Fibroblast of upper back skin (primary cell): ENCODE data around the gene KIAA1328.

Source experiments
- DNase-seq: peaks from one replicate; pipeline ENCODE4 v3.0.0-alpha.2; 2013

Gene KIAA1328

DNA sequence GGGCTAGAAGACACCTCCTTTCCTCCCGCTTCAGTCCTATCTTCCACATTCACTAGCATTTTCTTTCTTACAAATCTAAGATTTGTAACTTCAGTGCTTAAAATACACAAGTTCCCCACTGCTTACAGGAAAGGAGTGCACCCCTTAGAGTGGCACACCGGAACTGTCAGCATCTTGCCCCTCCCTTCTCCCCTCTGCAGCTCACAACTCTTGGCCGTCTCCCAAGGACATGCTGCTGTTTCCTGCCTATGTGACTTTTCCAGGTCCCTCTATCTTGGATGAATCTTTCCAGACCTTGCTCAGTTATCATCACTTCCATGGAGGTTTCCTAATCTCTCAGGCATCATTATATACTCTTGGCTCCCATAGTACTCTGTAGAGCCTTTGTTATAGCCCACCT is 401.8 kb downstream of the KIAA1328 start:
- DNase-seq: no peak

DNA sequence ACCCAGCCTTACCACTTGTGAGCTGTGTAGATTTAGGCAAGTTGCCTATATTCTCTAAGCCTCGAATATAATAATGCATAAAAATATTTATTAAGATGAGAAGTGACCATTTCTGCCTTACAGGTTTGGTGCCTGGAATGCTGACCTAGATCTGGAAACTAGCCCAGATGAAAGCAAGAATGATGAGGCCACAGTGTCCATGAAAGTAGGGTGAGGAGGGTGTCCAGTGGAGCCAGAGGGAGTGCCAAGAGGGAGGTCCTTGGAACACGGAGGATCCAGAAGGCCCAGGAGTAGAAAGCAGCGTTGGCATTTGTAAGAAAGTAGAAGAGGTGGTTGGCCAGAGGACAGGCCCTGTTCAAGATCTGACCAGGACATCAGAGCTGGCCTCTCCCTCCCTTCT is 402.3 kb downstream of the KIAA1328 start:
- DNase-seq: no peak

DNA sequence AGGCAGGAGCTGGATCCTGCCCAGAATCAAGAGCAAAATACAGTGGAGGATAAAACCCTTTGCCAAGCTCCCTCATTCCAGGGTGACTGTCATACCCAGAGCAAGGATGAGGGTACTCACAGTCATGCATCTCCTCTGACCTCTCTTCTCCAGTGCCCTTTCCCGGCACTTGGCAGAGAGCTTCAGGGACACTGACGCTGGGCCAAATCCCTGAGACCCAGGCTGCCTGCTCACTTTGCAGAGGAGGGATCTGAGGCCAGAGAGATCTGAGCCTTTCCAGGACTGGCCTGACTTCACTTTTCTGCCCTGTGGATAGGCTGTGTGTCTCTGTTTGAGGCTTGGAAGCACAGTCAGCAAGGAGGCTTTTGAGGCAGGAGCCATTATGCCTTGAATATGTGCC is 406.7 kb downstream of the KIAA1328 start:
- no peak for DNase-seq

DNA sequence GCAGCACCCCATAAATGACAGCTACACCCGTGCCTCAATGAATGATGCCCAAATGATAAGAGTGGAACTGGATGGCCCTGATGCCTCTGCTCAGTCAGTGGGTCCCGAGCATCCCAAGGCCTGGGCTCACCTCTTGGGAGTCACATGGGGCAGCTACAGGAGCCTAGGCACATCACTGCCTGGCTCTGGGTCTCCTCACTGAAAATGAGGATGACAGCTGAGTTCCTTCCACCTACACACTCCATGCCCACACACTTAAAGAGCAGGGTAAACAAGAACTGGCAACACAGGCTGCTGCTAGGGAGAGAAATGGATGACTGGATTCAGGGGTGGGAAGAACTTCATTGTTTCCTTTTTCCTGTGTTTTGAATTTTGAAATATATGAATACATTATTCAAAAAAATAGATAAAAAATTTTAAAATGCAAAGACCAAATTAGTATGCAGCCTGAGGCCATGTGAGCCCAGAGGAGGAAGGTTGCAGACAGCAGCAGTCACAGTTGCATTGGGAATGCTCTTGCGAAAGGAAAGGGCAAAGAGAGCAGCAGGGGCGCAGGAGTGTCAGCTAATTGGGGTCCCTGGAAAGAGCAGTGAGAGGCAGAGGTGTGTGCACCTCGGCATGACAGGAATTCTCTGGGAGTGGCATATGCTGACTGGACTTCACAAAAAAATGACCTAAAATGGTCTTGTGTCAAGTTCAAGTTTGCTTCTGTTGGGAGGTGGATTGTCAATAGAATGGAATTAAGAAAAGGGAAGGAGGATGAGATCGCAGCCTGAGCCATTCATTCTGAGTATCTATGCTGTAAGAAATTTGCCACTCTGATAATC is 409.6 kb downstream of the KIAA1328 start:
- no peak for DNase-seq

DNA sequence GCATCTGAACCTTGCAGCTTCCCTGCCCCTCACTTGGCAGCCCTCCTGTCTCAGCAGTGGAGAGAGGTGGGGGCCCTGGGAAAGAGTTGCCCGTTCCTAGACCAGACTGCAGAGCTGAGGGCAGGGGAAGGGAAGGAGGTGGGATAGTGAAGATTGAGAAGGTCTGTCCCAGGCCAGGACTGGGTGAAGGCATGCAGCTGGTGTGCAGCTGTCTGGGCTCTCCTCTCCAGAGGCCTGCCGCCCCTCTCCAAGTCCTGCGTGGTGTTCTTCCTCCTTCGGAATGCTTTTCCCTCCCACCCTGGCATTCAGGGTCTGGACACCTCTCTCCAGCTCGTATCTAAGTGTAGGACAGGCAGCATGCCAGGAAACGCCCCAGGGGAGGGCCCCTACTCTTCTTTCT is 413.2 kb downstream of the KIAA1328 start:
- no peak for DNase-seq

DNA sequence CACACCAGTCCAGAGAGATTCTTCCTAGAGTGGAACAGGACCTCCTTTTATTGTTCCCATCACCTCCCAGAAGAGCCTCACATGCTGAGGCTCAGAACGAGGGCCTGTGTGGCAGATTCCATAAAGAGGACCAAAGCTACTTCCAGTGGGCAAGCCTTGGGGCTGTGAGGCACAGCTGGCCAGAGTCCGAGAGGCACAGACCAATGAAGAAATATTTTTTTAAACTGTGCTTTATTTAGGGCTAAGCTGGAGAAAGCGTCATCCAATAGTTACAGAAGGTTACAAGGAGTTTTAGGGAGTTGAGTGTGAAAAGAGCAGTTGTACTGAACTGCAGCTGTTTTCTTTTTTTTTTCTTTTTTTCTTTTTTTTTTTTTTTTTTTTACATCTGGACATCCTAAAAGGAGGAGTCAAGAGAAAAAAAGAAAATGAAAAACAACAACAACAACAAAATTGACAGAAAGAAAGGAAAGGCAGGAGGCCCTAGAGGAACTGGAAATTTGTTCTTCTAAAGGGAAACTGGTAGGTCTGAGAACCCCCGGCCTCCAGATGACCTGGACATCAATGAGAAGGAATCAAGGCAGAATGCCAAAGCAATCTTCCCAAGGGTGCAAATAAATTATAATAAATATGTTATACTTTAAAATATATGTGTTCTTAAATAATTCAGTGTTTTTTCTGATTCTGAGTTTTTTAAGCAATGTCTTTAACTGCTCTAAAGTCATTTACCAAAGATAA is 414.1 kb downstream of the KIAA1328 start:
- no peak for DNase-seq

DNA sequence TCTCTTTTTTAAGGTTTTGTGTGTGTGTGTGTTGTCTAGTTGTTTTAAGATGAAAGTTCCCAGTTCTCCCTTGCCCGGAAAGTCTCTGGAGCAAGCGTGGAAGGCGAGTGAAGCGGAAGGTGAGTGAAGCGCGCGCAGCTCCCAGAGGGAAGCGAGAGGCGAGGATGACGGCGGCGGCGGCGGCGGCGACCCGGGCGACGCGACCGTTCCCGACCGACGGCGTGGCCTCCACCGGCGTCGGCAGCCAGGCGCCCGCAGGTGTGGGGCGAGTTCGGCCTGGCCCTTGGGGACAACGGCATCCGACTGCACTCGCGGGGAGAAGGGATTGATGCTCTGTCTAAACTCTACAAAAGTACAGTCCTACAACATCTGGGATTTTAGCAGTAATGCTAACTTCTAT is 414.8 kb downstream of the KIAA1328 start:
- no peak for DNase-seq

DNA sequence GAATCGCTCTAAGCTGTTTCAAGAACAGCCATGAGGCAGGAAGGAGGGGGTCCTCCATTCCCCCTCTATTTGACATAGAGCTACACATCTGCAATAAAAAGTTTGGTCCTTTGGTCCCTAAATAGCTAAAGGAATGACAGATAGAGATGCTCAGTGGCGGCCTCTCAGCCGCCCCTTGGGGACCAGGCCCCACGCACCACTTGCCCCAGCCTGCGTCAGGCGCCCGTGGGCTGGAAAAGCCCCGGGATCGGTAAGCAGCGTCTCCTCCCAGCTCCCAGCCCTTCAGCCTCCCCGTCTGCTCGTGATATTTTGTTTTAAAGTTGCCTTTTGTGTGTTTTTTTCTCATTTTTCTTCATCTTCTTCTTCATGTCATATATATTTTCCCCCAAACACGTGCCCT is 415.7 kb downstream of the KIAA1328 start:
- DNase-seq: no peak

DNA sequence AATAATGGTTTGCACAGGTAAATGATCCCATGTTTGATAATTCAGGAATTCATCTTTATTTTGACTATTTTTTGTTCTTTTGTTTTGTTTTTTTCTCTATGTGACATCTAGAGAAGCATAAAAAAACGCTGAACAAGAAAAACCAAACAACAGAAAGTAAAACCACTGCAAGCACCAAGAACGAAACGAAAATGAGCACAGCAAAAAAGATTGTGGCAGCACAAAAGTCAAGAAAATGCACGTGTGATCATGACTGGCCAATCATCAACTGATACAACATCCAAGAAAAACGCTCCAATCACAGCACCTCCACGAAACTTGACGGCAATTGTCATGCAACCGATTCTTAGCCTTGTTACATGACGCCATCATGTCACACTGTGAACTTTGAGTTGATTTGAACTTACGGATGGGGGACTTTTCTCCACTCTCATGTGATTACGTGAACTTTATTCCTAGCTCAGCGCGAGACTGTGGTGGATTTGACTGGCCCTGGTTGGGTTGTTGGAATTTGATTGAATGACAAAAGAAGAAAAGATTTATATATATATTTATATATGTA is 417.9 kb downstream of the KIAA1328 start:
- no peak for DNase-seq

DNA sequence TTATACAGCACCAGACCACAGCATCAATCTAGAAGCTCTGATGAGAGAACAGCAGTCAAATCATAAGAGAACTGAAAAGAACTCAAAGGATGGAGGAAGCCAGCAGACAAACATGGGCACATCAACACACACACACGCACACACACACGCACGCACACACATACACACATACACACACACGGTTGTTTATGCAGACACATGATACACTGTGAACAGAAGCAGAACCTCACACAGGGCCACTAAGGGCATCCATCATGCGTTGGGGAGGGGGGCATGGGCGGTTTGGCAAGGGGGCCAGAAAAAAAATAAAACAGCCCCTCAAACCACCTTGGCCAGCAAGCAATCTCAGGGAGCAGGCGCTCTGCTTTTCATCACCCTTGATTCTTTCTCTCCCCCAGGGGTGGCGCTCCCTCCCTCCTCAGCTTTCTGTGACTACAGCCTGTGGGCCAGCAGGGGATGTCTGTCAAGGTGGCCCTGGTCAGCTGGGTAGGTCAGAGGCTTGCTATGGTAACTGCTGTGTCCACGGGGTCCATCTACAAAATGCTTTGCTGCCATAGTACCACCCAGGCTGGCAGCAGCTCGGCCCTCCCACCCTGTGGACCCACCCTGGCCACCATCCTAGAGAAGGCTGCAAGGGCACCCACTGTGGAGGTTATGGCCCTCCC is 418.7 kb downstream of the KIAA1328 start:
- DNase-seq: no peak

DNA sequence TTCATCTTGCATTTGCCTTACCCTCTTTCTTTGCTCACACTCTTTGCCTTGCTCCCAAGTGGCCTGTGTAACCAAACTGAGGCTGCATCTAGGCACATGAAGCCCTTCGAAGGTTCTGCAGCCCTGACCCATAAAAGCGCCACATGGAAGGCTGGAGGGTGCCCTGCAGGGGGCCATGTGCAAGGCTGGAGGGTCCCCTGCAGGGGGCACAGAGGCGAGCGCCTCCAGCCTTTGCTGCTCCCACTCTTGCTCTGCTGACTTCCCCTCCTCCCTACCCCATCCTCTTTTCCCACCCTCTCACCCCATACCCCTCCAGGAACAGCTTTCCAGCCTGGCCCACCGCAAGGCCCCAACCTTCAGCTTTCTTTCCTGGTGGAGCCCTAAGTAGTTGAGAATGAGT is 419.4 kb downstream of the KIAA1328 start:
- no peak for DNase-seq

DNA sequence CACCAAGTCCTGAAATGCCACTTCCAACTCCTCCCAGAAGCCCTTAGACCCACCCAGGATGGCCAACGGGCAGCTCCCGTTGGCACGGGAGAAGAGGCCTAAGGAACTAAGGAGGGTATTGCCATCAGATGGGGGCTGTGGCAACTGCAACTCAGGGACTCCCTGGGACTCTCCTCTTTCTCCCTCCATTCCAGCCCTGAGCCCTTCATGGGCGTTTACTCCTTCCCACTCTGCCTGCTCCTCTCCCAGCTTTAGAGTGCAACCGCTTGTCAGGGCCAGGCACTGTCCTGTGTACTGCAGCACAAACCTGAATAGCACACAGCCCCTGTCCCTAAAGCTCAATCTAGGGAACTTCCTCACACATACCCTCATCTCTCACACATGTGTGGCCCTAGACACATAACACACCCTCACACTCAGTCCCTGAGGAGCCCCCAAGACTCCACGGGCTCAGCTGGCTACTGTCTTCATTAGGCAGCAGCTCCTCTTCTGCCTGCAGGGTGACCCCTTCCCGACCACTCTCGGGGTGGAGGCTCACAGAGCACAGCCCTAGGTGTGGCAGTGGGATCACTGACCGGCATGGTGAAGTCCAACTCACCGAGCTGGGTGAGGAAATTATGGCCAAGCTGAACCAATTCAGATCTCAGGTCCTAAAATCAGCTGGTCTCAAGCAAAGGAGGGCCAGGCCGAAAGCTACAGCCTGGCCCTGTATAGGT is 420.4 kb downstream of the KIAA1328 start:
- no peak for DNase-seq

DNA sequence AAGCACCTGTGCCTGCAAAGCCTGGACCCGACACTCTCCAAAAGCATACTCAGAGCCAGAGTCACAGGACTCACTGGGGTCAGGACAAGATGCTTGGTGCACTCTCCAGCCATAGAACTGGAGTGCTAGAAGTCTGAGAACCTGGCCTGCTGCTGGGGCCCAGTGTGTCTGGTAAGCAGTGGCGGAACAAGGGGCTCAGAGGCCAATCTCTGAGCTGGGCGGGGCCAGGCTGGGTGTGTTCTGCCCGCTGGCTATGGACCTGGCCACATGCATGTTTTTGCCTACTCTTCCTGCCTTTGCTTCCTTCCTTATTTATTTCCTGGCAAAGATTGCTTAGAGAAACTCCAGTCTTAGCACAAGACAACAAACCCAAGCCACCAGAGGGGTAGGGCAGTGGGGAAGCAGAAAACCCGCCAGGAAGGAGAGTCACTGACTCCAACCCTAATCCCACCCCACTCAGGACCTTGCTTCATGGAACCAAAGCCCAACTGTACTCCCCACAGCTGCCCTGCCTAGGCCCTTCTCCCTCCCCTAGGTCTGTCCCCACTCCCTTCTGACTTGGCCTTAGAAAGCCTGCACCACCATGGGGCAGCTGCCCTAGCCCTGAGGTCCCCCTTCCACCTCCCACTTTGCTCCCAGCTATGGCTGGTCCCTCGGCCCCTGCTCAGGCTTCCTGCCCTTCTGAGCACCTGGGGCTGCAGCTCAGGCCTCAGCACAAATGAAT is 421.1 kb downstream of the KIAA1328 start:
- no peak for DNase-seq

DNA sequence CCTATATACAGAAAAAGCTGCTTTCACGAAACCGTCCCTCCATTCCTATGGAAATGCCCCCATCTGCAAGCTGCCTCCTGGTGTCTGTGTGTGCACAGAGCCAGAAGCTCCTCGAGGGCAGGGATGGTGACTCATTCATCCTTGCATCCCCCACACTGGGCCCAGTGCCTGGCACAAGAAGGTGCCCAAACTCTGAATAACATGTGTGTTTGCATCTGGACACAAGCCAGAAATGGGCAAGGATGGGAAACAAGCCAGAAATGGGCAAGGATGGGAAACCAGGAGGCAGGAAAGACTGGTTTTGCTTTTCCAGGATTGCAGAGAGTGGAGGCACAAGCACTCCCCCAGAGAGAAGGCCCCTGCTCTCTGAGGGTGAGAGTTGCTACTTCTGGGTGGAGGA is 422.8 kb downstream of the KIAA1328 start:
- DNase-seq: no peak

DNA sequence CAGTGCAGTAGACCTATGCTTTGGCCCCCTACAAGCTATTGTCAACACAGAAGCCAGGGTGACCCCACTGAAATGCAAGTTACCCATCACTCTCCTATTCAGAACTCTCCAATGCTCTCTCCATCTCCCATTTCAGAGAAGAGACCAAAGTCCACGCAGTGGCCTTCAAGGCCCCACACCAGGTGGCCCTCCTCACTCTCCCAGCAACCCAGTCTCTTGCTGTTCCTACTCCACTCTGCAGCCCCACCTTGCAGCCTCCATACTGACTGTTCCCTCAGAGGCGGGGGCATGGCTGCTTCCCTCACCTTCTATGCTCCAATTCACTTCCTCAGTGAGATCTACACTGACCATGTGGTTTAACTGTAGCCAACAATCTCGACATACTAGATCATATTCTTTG is 423.4 kb downstream of the KIAA1328 start:
- DNase-seq: no peak

DNA sequence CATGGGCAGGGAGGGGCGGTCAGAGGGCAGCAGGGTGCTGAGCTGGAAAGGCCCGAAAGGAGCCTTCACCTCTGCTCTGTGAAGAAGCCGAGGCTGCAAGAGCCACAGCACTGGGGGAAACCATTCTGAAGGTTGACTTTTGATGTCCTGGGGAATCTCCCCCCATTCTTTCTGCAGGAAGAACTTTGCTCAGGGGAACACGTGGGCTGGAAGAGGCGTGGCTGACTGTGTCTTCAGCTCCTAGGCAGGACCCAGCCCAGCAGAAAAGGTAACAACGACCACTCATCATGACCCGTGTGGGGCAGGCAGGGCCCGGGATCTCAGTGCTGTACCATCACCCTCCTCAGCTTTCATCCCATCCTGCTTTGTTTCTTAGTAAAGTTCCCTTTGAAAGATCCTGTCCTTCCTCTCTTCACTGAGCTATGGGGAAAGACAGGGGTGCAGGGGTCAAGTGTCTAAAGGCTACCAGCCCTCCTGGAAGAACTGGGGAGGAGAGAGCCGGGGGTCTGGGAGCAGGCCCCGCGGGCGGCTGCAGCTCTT is 424.0 kb downstream of the KIAA1328 start:
- DNase-seq: no peak

DNA sequence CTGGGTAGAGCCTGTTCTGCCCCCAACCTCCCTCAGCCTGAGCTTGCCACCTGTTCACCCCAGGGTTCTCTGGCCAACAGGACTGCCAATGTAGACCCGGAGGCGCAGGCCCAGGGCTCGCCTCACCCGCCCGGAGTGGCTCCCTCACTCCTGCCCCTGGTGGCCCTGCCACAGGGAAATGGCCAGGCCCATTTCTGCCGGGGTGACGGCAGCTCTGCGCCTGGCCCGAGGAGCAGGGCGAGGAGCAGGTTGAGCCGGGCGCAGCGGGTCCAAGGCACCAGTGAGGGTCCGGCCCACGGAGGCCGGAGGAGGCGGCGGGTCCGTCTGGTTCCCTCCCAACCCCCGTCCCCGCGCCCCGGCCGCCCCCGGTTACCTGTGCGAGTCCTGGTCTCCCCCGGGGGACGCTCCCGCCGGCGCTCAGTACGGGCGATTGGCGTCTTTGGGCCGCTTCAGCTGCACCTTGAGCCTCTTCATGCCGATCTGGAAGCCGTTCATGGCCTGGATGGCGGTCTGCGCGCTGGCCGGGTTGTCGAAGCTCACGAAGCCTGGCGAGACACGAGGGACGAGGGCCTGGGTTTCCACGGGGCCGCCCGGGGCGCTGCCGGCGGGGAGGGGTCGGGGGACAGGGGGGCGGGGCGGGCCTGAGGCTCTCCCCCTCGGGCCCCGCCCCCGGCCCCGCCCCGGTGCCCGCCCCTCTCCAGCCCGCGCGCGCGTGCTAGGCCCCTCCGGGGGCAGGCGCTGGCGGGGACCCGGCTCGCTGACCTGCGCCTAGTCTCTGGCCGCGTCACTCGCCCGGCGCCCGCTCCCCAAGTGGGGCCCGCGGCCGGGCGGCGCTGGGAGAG is 424.7 kb downstream of the KIAA1328 start:
- no peak for DNase-seq

DNA sequence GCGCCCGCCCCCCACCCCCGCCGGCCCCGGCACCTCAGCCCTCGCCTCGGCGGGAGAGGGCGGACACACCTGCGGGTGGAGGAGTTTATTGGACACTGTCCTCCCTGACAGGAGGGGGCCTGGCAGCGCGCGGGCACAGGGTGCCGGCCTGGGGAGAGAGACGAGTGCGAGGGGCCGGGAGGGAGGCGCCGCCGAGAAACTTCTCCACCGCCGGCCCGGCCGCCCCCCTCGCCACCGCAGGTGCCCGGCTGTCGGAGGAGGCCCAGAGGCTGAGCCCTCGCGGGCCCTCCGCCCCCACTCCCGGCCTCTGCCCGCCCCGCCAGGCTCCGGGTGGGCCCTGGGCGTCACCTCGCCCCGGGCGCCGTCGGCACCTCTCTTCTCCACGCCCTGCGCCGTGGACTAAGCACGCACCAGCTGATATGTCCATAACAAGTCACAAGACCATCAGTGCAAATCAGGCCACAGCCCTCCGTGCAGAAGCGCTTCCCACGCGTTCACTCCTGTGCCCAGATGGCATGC is 425.4 kb downstream of the KIAA1328 start:
- no peak for DNase-seq

DNA sequence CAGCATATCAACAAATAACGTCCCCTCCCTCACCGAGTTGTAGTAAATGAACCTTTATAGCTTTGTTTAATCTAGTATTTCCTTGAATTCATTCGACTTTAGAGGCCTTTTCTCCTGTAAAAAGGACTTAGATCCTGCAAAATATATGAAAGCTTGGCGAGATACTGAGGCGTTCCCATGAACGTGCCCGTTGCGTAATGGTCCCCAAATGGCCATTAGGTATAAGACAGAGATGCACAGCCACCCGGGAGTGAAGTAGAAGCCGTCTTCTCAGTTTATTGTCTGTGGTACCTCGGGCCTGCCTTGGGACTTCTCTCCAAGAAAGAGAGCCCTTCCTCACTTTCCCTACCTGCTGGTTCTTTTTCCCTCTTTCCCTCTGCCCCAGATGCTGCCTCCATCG is 426.0 kb downstream of the KIAA1328 start:
- DNase-seq: no peak

DNA sequence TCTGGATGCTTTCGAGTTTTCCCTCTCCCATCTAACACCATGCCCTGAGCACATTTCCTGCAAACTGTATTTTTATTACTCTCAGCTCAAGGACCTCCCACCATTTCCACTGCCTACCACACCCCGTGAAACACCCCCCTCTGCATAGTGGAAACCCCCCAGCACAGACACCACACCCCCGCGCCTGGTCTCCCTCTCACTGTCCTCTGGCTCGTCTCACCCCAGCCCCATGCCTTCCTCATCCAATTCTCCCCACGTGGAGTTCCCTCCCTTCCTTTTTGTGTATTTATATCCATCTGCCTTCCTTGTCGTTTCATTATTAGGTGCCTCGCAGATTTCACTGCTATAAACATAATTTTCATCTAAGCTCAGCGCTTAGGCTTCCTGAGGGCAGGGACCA is 429.2 kb downstream of the KIAA1328 start:
- no peak for DNase-seq

DNA sequence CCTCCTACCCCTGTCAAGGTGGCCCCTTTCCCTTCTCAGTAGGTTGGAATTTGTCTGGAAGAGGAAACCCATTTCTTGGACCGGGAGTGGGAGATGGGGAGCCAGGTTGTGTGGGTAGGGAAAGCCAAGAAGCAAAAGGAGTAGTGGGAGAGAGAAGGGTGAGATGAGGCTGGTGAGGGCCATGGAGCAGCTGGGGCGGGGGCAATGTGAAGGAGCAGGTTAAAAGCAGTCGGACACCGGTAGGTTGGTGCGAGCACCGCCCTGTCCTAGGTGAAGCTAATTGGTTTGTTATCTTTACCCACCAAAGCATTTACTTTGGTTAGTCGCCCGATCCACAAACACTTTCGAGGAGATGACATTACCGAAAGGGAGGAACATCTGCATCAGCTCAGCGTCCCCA is 429.9 kb downstream of the KIAA1328 start:
- no peak for DNase-seq
